ENCODE measurements around the gene ST3GAL3.

Gene ST3GAL3

GRCh38 chr1:43688109-43688387 lies 19.3 kb upstream of the ST3GAL3 start:
- no peak overlapping the region for H3K27ac ChIP-seq
- TF ChIP-seq CTCF (conservative IDR thresholded peaks at IDR 0.05) (no peak), ZFX (IDR thresholded peaks at IDR 0.05) (no peak)

GRCh38 chr1:43688594-43689000 lies 18.7 kb upstream of the ST3GAL3 start:
- no peak overlapping the region for H3K27ac ChIP-seq
- TF ChIP-seq CTCF (conservative IDR thresholded peaks at IDR 0.05) (no peak), ZFX (IDR thresholded peaks at IDR 0.05) (no peak)

GRCh38 chr1:43689289-43689688 lies 18.0 kb upstream of the ST3GAL3 start:
- no peak overlapping the region for H3K27ac ChIP-seq
- TF ChIP-seq ZFX (IDR thresholded peaks at IDR 0.05) (no peak), CTCF (conservative IDR thresholded peaks at IDR 0.05) (no peak)

GRCh38 chr1:43691871-43692815 lies 15.2 kb upstream of the ST3GAL3 start:
- no peak overlapping the region for H3K27ac ChIP-seq
- TF ChIP-seq CTCF (conservative IDR thresholded peaks at IDR 0.05) (no peak), ZFX (IDR thresholded peaks at IDR 0.05) (no peak)

- no peak for TF ChIP-seq ZFX (IDR thresholded peaks at IDR 0.05)
- no peak for TF ChIP-seq CTCF (conservative IDR thresholded peaks at IDR 0.05)
- no peak overlapping the region for H3K27ac ChIP-seq
Observed at GRCh38 chr1:43693371-43693770, 14.0 kb upstream of the ST3GAL3 start.

- no peak overlapping the region for H3K27ac ChIP-seq
Observed at GRCh38 chr1:43699281-43699680, 8.1 kb upstream of the ST3GAL3 start.

More at GRCh38 chr1:43699281-43699680, 8.1 kb upstream of the ST3GAL3 start:
- TF ChIP-seq CTCF (conservative IDR thresholded peaks at IDR 0.05) = no peak

Measured in C4-2B (cell line).